Measurements from ENCODE around the gene C17orf114.

Gene C17orf114

DNA sequence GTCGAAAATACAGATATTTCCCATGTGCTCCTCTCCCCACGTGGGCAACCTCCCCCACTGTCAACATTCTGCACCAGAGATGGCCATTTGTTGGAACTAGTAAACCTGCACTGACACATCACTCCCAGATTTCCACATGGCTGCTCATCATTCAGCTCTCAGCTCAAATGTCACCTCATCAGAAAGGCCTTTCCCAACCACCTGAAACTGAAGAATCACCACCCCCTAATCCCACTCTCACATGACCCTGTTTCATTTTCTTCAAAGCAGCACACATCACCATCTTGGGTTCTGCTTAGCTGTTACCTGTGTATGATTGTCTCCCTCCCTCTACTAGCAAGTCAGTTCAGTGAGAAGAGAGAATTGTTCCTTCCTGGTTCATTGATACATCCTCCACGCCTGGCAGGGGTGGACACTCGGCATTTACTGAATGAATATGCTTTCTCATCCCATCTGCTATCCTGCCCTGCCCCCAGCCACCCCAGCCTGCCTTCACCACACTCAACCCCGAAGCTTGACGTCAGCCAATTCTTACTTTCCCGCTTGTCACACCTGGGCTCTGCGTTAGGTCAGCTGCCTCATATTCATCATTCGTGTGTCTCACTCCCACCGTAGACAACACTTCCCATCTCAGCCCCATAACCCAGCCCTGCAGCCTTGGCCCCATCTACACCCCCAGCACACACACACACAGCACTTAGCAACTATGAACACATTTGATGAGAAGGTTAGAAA is 1.5 kb downstream of the C17orf114 start:
- WGBS, 4 donors: 76 to 83% (median 80%) methylated on average over 10 of the region's 10 CpGs
- TF ChIP-seq, protein P1, sequence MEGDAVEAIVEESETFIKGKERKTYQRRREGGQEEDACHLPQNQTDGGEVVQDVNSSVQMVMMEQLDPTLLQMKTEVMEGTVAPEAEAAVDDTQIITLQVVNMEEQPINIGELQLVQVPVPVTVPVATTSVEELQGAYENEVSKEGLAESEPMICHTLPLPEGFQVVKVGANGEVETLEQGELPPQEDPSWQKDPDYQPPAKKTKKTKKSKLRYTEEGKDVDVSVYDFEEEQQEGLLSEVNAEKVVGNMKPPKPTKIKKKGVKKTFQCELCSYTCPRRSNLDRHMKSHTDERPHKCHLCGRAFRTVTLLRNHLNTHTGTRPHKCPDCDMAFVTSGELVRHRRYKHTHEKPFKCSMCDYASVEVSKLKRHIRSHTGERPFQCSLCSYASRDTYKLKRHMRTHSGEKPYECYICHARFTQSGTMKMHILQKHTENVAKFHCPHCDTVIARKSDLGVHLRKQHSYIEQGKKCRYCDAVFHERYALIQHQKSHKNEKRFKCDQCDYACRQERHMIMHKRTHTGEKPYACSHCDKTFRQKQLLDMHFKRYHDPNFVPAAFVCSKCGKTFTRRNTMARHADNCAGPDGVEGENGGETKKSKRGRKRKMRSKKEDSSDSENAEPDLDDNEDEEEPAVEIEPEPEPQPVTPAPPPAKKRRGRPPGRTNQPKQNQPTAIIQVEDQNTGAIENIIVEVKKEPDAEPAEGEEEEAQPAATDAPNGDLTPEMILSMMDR (IDR thresholded peaks at IDR 0.05): no peak
- no peak for TF ChIP-seq POLR2A (IDR thresholded peaks at IDR 0.05)
- Histone ChIP-seq H3K4me3 (no peak overlapping the region), H3K36me3 (replicated peaks in 1 of 2) (peaks cover 0 to 21% of the 10 kb centered on the region in 2 donors), H3K9me3 (replicated peaks in 1 of 3) (no peaks in the 10 kb centered on the region), H3K27me3 (no peaks in the 10 kb centered on the region), H3K27ac (no peak overlapping the region), H3K4me1 (replicated peaks in 1 of 2) (peaks cover 6 to 8% of the 10 kb centered on the region in 2 donors)
- no peak for DNase-seq
- intact Hi-C loops (cut with DNase I): no loop called here

- TF ChIP-seq POLR2A (IDR thresholded peaks at IDR 0.05): no peak
- TF ChIP-seq, protein P1 (IDR thresholded peaks at IDR 0.05): no peak
- Histone ChIP-seq H3K27ac (peak overlapping the region in 3 of 5 donors; percentile 46 to 82 (median 71)), H3K4me3 (peak overlapping the region; percentile 76 to 87 (median 82)), H3K4me1 (replicated peaks in 1 of 2) (peaks cover 6 to 8% of the 10 kb centered on the region in 2 donors), H3K9me3 (replicated peaks in 1 of 3) (no peaks in the 10 kb centered on the region), H3K36me3 (replicated peaks in 1 of 2) (peaks cover 0 to 21% of the 10 kb centered on the region in 2 donors), H3K27me3 (no peaks in the 10 kb centered on the region)
- peak in 2 of 7 donors; percentile 21 to 37 for DNase-seq
- WGBS, 4 donors: 0 to 2% (median 0%) methylated on average over 7 of the region's 7 CpGs
- intact Hi-C loops (cut with DNase I): loop anchor here in 1 of 2 donors (10.0 kb wide), 1 partner anchor 82 kb away; the partner anchor contains the start of gene ARRB2
Measured at GRCh38 chr17:4796552-4796920, 5.6 kb downstream of the C17orf114 start.

DNA sequence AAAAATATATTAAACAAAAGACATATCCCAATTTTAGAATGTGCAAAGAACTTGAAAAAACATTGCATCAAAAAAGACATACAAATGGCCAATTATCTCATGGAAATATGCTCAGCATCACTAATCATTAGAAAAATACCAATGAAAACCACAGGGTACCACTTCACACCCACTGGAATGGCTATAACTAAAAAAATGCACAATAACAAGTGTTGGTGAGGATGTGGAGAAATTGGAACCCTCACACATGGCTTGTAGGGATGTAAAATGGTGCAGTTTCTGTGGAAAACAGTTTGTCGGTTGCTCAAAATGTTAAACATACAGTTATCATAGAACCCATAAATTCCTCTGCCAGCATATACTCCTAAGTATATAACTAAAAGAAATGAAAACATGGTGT is 7.0 kb downstream of the C17orf114 start:
- TF ChIP-seq, protein P1 (IDR thresholded peaks at IDR 0.05): no peak
- TF ChIP-seq POLR2A (IDR thresholded peaks at IDR 0.05): no peak
- H3K9me3 ChIP-seq (replicated peaks in 1 of 3): no peaks in the 10 kb centered on the region
- intact Hi-C loops (cut with DNase I): loop anchor here in 1 of 2 donors (10.0 kb wide), 1 partner anchor 80 kb away; the partner anchor contains the start of gene ARRB2
- H3K4me1 ChIP-seq (replicated peaks in 1 of 2): peaks cover 9 to 11% of the 10 kb centered on the region in 2 donors
- no peaks in the 10 kb centered on the region for H3K27me3 ChIP-seq
- DNase-seq: no peak
- peaks cover 0 to 21% of the 10 kb centered on the region in 2 donors for H3K36me3 ChIP-seq (replicated peaks in 1 of 2)
- no peak overlapping the region for H3K4me3 ChIP-seq
- 77 to 100% (median 89%) methylated on average over 1 of the region's 1 CpG for WGBS, 4 donors
- no peak overlapping the region for H3K27ac ChIP-seq

DNA sequence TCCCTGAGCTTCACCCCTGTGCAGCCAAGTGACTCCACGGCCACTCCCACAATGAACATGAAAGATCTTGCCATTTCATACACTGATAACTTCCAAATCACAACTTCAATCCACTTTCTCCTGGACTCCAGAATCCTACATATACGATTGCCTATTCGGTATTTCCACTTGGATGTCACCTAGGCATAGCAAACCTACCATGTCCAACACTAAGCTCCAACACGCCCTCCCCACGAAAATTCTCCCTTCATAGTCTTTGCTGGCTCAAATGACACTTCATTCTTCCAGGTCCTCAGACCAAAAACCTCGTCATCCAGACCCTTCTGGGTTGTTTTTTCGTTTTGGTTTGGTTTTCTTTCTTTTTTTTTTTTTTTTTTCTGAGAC is 11.4 kb downstream of the C17orf114 start:
- WGBS, 4 donors: 40 to 52% (median 44%) methylated on average over 7 of the region's 7 CpGs
- H3K27ac ChIP-seq: peak overlapping the region in 4 of 5 donors; percentile 95 to 98 (median 96)
- no peak for DNase-seq
- TF ChIP-seq, protein P1 (IDR thresholded peaks at IDR 0.05): no peak
- TF ChIP-seq POLR2A (IDR thresholded peaks at IDR 0.05): no peak
- peak overlapping the region in 2 of 4 donors; percentile 44 to 57 for H3K4me3 ChIP-seq
- H3K4me1 ChIP-seq (replicated peaks in 1 of 2): peaks cover 4 to 39% of the 10 kb centered on the region in 2 donors
- peaks cover under 1% of the 10 kb centered on the region for H3K27me3 ChIP-seq
- intact Hi-C loops (cut with DNase I): loop anchor here in 1 of 2 donors (10.0 kb wide), 1 partner anchor 76 kb away; the partner anchor contains the start of gene ARRB2
- no peaks in the 10 kb centered on the region for H3K9me3 ChIP-seq (replicated peaks in 1 of 3)
- no peaks in the 10 kb centered on the region for H3K36me3 ChIP-seq (replicated peaks in 1 of 2)
